GM10847 (cell line): Measurements from ENCODE around the gene RP2.

Experiments used
- POLR2A ChIP-seq: IDR thresholded peaks from 2 replicates; pipeline ENCODE4 v1.6.1; 2011; ENCODE audit not compliant: insufficient read length; ENCODE audit errors: extremely low read depth

The RP2 gene

DNA sequence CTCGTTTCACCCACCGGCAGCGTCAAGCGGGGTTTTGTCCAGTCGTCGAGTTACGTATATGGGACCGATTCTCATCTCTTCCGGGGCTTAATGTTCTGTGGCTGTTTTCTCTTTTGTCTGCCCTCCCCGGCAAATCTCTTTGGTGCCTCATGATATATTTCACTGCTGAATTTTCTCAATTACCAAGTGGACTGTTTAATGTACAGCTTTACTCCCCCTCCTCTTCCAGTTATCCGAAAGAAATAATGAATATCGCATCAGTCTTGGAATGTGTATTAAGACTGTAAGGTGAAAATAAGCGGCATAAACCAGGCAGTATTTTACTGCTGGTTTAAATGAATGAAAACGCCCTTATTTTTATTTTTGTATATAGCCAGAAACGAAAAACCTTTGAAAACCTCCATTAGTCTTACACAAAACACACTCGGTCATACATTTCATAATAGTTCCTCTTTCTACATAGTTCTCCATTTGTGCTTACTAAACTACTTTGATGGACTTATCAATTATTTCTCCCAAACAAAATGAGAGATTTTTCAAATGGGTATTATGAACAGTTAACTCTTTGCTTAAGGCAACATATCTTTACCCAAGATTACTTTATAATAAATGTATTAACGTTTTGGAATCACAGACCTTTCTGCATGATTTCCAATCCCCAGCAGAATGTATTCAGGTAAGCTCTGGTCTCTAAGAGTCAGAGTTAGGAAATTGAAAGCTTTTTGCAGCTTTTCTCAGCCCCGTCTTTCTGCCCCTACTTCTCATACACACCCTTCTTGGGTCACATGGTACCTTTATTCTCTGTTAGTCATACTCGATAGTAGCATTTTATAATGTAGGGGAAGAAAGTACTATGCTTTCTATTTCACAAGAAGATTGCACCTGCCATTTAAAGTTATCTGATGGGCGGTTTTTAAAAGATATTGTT lies 979 bp downstream of the RP2 start:
- TF ChIP-seq POLR2A, result no peak

- no peak for TF ChIP-seq POLR2A
These were observed 1.6 kb downstream of the RP2 start for GRCh38 chrX:46838486-46838870.

DNA sequence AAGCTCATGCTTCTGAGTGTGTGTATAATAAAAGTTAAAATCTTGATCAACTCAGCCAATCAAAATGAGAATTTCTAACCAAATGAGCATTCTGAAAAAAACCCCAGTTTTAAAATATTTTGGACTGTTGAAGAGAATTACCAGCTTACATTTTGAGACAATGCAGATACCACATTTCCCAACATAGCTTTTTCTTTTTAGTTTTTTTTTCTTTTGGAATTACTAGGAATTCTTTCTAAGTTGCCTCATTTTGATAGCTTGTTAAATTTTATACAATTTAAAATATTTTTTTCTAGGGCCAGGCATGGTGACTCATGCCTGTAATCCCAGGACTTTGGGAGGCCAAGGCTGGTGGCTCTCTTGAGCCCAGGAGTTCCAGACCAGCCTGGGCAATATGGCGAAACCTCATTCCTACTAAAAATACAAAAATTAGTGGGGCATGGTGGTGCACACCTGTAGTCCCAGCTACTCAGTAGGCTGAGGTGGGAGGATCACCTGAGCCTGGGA lies 2.2 kb downstream of the RP2 start:
- TF ChIP-seq POLR2A, result no peak

GRCh38 chrX:46840946-46841345 lies 4.1 kb downstream of the RP2 start:
- no peak for TF ChIP-seq POLR2A

DNA sequence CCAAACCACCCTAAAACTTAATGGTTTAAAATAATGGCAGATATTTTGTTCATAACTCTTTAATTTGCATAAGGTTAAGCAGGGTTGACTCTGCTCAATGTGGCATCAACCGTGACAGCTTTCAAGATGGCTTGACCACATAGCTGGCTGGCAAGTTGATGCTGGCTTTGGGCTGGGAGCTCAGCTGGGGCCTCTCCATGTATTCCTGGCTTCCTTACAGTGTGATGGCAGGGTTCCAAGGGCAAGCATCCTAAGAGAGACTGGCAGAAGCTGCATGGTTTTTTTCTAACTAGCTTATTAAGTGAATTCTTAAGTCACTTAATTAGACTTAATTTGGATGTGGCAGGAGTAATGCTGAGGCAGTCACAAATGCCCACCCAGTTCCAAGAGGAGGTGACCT lies 4.5 kb downstream of the RP2 start:
- TF ChIP-seq POLR2A, result no peak

DNA sequence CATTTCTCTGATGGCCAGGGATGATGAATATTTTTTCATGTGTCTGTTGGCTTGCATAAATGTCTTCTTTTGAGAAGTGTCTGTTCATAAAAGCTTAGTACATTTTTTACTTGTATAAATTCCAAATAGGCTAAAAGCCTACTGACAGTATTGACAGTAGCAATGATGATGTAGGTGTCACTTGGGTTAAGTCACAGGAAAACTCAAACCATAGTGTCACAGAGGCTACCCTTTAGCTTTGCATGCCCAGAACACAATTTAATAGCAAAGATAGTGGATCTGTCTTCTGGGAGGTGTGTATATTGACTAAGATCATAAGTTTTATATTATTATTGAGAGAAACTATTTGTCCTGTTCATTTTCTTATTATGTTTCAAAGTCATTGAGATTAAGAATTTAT lies 8.1 kb downstream of the RP2 start:
- TF ChIP-seq POLR2A, result no peak

DNA sequence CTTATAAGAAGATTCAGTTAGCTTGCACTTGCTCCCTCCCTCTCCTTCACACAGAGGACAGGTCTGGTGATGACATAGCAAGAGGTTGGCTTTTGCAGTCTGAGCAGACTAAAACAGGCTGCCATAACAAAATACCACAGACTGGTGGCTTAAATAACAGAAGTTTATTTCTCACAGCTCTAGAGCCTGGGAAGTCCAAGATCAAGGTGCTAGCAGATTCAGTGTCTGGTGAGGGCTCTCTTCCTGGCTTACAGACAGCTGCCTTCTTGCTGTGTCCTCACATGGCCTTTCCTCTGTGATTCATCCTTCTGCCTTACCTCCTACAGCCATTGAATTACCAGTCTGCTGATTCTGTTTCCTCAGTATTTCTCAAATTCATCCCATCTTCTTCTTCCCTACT lies 13.1 kb downstream of the RP2 start:
- TF ChIP-seq POLR2A, result no peak

DNA sequence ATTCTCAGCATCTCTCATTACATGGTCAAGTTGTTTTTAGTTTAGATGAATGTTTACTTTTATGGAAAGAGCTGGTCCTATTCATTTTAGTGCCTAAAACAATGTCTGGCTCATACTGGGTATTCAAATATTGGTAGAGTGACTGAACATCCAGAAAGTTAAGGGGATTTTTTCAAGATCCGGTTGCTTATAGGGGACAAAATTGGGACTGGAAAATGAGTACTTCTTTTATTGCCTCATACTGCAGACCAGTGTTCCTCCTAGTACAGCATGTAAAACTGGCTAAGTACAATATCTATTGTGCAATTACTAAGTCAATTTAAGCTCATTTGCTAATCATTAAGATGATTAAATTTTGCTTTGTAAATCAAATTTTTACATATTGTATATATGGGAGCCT lies 13.9 kb downstream of the RP2 start:
- TF ChIP-seq POLR2A, result no peak

DNA sequence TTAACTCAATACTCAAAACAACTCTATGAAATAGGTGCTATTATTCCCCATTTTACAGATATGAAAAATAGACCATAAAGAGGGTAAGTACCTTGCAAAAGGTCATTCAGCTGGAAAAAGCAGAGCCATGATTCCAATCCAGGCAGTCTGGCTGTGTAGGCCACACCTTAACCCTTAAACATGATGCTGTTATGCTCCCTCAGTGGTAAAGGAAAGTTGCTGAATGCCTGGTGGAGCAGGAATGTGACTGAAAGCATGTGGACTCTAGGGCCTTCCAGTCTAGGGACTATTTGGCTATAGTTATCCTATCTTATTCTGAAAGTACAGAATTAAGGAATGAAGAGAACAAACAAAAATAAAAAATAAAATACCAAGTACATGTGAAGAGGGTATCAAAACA lies 19.6 kb downstream of the RP2 start:
- TF ChIP-seq POLR2A, result no peak

GRCh38 chrX:46860557-46860956 lies 23.7 kb downstream of the RP2 start:
- no peak for TF ChIP-seq POLR2A

GRCh38 chrX:46863072-46863471 lies 26.2 kb downstream of the RP2 start:
- no peak for TF ChIP-seq POLR2A

- no peak for TF ChIP-seq POLR2A
These were observed 27.8 kb downstream of the RP2 start for GRCh38 chrX:46864606-46865005.

DNA sequence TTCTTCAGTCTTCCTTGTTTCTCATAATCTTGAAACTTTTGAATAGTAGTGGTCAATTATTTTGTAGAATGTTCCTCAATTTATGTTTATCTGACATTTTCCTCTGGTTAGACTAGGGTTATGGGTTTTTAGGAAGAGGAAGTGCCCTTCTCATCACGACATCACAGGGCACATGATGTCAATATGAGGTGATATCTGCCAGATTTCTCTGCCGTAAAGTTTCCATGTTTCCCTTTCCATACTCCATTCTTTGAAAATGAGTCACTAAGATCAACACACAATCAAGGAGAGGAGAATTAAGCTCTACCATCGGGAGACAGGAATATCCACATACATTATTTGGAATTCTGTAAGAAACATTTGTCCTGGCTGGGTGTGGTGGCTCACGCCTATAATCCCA lies 28.4 kb downstream of the RP2 start:
- TF ChIP-seq POLR2A, result no peak

- no peak for TF ChIP-seq POLR2A
These were observed 29.9 kb downstream of the RP2 start for GRCh38 chrX:46866726-46867125.

- TF ChIP-seq POLR2A, result no peak
These were observed 36.9 kb downstream of the RP2 start for GRCh38 chrX:46873746-46874145.

GRCh38 chrX:46876901-46877300 lies 40.1 kb downstream of the RP2 start:
- TF ChIP-seq POLR2A, result no peak

DNA sequence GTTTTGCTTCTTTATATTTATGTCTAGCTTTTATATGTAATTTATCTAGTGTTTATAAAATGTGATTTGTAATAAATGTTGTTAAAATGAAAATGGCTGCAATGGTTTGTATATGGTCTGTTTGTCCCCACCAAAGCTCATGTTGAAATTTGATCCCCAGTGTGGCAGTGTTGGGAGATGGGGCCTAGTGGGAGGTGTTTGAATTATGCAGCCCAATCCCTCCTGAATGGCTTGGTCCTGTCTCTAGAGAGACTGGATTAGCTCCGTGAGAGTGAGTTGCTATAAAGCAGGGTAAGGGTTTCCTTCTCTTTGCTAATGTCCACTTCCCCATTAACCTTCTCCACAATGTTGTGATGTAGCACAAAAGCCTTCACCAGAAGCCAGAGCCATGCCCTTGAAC lies 45.4 kb downstream of the RP2 start:
- no peak for TF ChIP-seq POLR2A
